Measurements from ENCODE around the gene BCAS1.

Gene BCAS1

DNA sequence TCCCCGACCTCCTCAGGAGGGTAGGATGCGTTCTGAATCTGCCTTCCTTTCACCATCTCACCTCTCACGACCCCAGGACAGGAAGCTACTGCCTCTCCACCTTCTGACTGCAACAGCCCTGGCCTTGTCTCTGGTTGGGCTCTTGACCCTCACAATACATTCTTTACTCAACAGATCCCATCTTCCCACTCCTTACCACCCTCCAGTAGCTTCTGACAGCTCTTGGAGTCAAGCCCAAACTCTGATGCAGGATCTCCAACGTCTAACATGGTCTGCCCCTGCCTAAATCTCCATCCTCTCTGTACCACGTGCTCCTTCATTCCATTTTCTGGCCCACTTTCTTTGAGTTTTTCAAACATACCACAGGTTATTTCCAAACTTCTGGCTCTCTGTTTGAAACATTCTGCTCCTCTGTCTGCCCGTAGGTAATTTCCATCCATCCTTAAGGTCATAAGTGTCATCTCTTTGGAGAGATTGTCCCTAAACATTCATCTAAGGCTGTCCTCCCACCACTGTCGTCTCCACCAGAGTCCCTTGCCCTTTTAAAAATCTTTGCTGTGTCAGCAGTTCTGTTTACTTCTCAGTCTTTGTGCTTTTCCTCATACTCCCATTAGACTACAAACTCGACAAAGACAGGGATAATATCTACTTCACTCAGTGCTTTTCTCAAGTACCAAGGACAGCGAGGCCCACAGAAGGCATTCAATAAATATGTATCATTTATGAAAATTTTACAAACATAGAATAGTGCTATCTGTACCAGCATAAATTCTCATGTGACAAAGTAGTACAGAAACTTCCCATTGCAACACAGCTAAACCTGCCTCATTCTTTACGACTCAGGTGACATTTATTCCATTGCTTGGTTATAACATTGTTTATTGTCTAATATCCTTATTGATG is 73.6 kb downstream of the BCAS1 start:
- no peak for DNase-seq (ENCODE audit: low read depth in 2 of 2)
- H3K4me3 ChIP-seq (replicated peaks in 1 of 2; ENCODE audit: low read depth in 2 of 2, low read length in 2 of 2): no peak overlapping the region
- TF ChIP-seq, protein P1, sequence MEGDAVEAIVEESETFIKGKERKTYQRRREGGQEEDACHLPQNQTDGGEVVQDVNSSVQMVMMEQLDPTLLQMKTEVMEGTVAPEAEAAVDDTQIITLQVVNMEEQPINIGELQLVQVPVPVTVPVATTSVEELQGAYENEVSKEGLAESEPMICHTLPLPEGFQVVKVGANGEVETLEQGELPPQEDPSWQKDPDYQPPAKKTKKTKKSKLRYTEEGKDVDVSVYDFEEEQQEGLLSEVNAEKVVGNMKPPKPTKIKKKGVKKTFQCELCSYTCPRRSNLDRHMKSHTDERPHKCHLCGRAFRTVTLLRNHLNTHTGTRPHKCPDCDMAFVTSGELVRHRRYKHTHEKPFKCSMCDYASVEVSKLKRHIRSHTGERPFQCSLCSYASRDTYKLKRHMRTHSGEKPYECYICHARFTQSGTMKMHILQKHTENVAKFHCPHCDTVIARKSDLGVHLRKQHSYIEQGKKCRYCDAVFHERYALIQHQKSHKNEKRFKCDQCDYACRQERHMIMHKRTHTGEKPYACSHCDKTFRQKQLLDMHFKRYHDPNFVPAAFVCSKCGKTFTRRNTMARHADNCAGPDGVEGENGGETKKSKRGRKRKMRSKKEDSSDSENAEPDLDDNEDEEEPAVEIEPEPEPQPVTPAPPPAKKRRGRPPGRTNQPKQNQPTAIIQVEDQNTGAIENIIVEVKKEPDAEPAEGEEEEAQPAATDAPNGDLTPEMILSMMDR (IDR thresholded peaks at IDR 0.05; ENCODE audit: low read depth, low read length): no peak

DNA sequence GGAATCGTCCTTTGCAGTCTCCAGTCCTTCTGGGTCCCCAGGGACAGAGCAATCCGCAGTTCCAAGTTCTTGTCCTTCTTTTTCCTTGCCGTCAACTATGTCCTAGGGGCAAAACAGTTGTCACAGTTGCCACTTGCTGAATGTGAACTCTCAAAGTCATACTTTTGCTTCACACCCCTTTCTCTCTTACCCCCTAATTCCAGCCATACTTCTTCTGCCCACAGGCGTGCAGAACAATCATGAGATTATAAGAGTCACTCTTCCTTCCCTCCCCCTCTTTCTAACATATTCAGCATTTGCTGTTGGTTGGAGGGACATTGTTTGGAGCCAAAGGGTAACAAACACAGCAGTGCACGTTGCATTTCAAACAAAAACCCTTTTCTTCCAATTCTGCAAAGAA is 74.4 kb downstream of the BCAS1 start:
- TF ChIP-seq, protein P1 (IDR thresholded peaks at IDR 0.05; ENCODE audit: low read depth, low read length): no peak
- no peak overlapping the region for H3K4me3 ChIP-seq (replicated peaks in 1 of 2; ENCODE audit: low read depth in 2 of 2, low read length in 2 of 2)
- DNase-seq (ENCODE audit: low read depth in 2 of 2): no peak

DNA sequence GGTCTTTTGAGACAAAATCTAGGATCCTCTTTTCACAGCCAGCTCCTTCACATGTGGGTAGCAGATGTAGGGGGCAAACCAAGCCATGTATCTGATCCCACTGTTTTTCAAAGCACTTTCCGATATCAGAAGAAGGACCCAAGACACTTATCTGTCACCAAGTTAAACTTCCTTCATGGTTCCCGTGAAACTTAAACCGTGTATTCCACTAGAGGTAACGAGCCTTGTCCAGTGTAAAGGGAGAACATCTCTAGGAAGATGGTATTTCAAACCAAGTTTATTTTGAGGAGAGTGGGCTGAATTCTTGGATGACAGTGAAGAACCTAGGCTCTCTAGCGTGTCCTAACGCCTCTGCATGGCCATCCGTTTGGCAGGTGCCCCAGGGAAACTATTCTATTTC is 76.3 kb downstream of the BCAS1 start:
- H3K4me3 ChIP-seq (replicated peaks in 1 of 2; ENCODE audit: low read depth in 2 of 2, low read length in 2 of 2): no peak overlapping the region
- TF ChIP-seq, protein P1 (IDR thresholded peaks at IDR 0.05; ENCODE audit: low read depth, low read length): no peak
- no peak for DNase-seq (ENCODE audit: low read depth in 2 of 2)

DNA sequence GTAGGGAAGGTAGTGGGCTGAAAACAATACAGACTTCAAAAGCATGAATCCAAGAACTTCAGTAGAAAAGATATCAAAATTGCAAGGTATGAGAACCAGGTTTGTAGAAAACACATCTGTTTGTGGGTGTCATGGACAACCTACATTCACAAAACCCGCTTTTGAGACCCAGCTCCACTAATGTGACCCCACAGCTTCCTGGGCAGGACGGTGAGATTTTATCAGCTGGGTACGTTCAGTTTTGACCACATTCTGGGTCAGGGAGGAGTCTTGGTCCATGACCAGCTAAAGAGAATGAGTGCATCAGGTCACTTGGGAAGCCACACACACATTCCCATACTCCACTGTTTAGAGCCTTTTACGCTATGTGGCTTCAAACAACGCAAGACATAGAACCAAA is 77.1 kb downstream of the BCAS1 start:
- TF ChIP-seq, protein P1 (IDR thresholded peaks at IDR 0.05; ENCODE audit: low read depth, low read length): no peak
- no peak for DNase-seq (ENCODE audit: low read depth in 2 of 2)

DNA sequence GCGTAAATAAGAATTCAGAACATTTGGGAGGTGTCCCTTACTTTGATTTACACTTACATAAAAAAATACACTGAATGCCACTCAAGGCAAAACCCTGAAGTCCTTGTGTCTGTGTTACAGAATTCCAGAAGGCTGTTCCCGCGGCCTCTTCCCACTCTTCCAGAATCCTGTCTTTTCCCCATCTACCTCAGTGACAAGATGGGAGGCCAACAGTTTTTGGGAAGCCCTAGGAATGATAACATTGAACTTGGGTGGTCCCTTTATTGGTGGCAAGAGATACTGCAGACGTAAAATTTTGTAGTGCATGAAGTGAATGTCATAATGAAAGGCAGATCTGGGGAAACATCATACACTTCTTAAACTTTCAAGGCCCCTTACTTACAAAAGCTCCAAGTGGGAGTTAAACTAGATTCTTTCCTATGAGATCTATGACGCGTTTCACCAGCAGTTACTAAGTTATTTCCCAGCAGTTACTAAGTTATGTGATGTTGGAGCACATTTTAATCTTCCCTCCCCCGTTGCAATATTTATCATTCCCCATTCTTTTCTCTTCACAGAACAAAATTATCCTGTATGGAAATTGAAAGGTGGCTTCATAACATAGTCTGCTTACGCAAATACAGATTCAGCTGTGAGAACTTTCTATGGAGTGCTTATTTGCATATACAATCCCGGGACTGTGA is 79.5 kb downstream of the BCAS1 start:
- DNase-seq (ENCODE audit: low read depth in 2 of 2): no peak
- H3K4me3 ChIP-seq (replicated peaks in 1 of 2; ENCODE audit: low read depth in 2 of 2, low read length in 2 of 2): no peak overlapping the region
- TF ChIP-seq, protein P1 (IDR thresholded peaks at IDR 0.05; ENCODE audit: low read depth, low read length): no peak

More for the DNA sequence above, 77.1 kb downstream of the BCAS1 start:
- H3K4me3 ChIP-seq (replicated peaks in 1 of 2; ENCODE audit: low read depth in 2 of 2, low read length in 2 of 2): no peak overlapping the region

DNA sequence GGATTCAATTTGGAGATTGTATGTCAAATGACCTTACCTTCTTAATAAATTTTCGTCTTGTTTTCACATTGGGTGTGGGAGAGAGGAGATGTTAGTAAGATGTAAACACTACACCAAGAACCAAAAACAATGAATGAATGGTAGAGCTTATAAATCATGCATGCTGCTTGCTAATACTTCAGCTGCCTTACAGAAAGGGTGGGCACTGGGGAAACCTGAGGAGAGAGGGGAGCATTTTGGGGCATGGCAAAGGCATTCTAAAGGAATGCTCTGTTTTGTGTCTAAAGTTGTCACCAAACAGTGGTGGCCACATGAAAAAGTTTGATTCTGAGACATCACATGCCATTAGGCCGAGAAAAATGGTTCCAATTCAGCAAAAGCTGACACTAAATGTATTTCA is 80.4 kb downstream of the BCAS1 start:
- TF ChIP-seq, protein P1 (IDR thresholded peaks at IDR 0.05; ENCODE audit: low read depth, low read length): no peak
- no peak overlapping the region for H3K4me3 ChIP-seq (replicated peaks in 1 of 2; ENCODE audit: low read depth in 2 of 2, low read length in 2 of 2)
- no peak for DNase-seq (ENCODE audit: low read depth in 2 of 2)

Data from cardiac fibroblast (primary cell).